Omental fat pad (tissue), 4 donors: ENCODE measurements around the gene CDYL. TPM values are rescaled to one million over a fixed set of nuclear protein-coding genes. Genes with fewer than 3 reads are reported as not detected.

Experiments used
- ATAC-seq: fragments of 150-250 bp; one replicate; pipeline ENCODE4 v1.9.1; 2016; ENCODE audit warnings: mild to moderate bottlenecking, moderate library complexity; ENCODE audit not compliant: low FRiP score
- DNase-seq: peaks from one replicate; pipeline ENCODE4 v3.0.0-alpha.2; 2019; ENCODE audit warnings: low spot score
- CTCF ChIP-seq, 3 donors: fragments of 450-650 bp; IDR thresholded peaks; one replicate each; pipeline ENCODE4 v1.5.1; 2016 to 2017; ENCODE audit warnings: antibody characterized with exemption in 3 of 3, mild to moderate bottlenecking in 3 of 3, moderate library complexity in 2 of 3
- total RNA-seq, 4 donors: library from RNA; depleted of rRNA; stranded (reverse); fragments of >200 nt; gene quantifications; one replicate each; pipeline ENCODE4 v1.1.0, GENCODE V29; 2016

The CDYL gene
- total RNA-seq, 4 donors from 2014 or later: 32.2 to 34.5 (median 33.0) TPM

GRCh38 chr6:4806791-4807190 lies 30.6 kb downstream of the CDYL start:
- DNase-seq: no peak
- TF ChIP-seq CTCF (IDR thresholded peaks at IDR 0.05): no peak
- ATAC-seq: no peak

- no peak for DNase-seq
- no peak for ATAC-seq
These were observed 32.2 kb downstream of the CDYL start for GRCh38 chr6:4808396-4808795.

GRCh38 chr6:4809999-4810918 lies 34.1 kb downstream of the CDYL start:
- DNase-seq (no peak), ATAC-seq (no peak)
- no peak for TF ChIP-seq CTCF (IDR thresholded peaks at IDR 0.05)

More at GRCh38 chr6:4808396-4808795, 32.2 kb downstream of the CDYL start:
- TF ChIP-seq CTCF (IDR thresholded peaks at IDR 0.05): no peak

- ATAC-seq: no peak
- no peak for DNase-seq
- TF ChIP-seq CTCF (IDR thresholded peaks at IDR 0.05): no peak
These were observed 35.9 kb downstream of the CDYL start for GRCh38 chr6:4812068-4812467.

GRCh38 chr6:4813055-4813454 lies 36.9 kb downstream of the CDYL start:
- ATAC-seq: no peak

GRCh38 chr6:4814212-4814611 lies 38.0 kb downstream of the CDYL start:
- TF ChIP-seq CTCF (IDR thresholded peaks at IDR 0.05): no peak
- DNase-seq (no peak), ATAC-seq (no peak)

More at GRCh38 chr6:4813055-4813454, 36.9 kb downstream of the CDYL start:
- DNase-seq: no peak
- no peak for TF ChIP-seq CTCF (IDR thresholded peaks at IDR 0.05)

GRCh38 chr6:4814987-4815386 lies 38.8 kb downstream of the CDYL start:
- no peak for DNase-seq
- no peak for TF ChIP-seq CTCF (IDR thresholded peaks at IDR 0.05)

More at GRCh38 chr6:4814987-4815386, 38.8 kb downstream of the CDYL start:
- ATAC-seq: no peak
